Measurements from ENCODE around the gene C20orf96. TPM values are rescaled to one million over a fixed set of nuclear protein-coding genes. Genes with fewer than 3 reads are reported as not detected.

Gene C20orf96
- total and polyA plus RNA-seq, 4 donors = 0.70 to 2.6 (median 1.7) TPM

- Histone ChIP-seq H3K36me3 (ENCODE audit: control insufficient read depth in 4 of 4, insufficient read depth in 3 of 4, low read depth in 1 of 4, low read length in 3 of 4) (peaks cover 0 to 4% (median 0%) of the 10 kb centered on the region in 4 donors), H3K27me3 (ENCODE audit: control insufficient read depth in 4 of 4, insufficient read depth in 4 of 4, low read length in 3 of 4) (no peaks in the 10 kb centered on the region), H3K4me1 (ENCODE audit: control insufficient read depth in 4 of 4, insufficient read depth in 4 of 4, low read length in 3 of 4) (peaks cover 0 to 27% (median 21%) of the 10 kb centered on the region in 4 donors), H3K4me3 (ENCODE audit: low read depth in 1 of 3, low read length in 3 of 3) (no peak overlapping the region), H3K27ac (ENCODE audit: low read depth in 1 of 2, low read length in 2 of 2) (no peak overlapping the region), H3K9ac (ENCODE audit: low read depth in 1 of 2, low read length in 2 of 2) (no peak overlapping the region), H3K9me3 (ENCODE audit: control insufficient read depth in 4 of 4, low read length in 3 of 4) (no peaks in the 10 kb centered on the region)
- WGBS = 85% methylated on average over 13 of the region's 13 CpGs
- DNase-seq (ENCODE audit: low spot score) = no peak
- TF ChIP-seq HNF4A (conservative IDR thresholded peaks at IDR 0.05) (no peak), RAD21 (IDR thresholded peaks at IDR 0.05) (no peak), FOXA1 (IDR thresholded peaks at IDR 0.05) (no peak), SP1 (IDR thresholded peaks at IDR 0.05) (no peak), HNF4G (IDR thresholded peaks at IDR 0.05) (no peak), REST (IDR thresholded peaks at IDR 0.05) (no peak), NR2F2 (IDR thresholded peaks at IDR 0.05) (no peak)
Observed at GRCh38 chr20:301886-302848, 11.6 kb upstream of the C20orf96 start.

- H3K9ac ChIP-seq (ENCODE audit: low read depth in 1 of 2, low read length in 2 of 2) = no peak overlapping the region
- DNase-seq (ENCODE audit: low spot score) = no peak
Observed at GRCh38 chr20:300345-300990, 9.9 kb upstream of the C20orf96 start.

More at GRCh38 chr20:300345-300990, 9.9 kb upstream of the C20orf96 start:
- no peak overlapping the region for H3K4me3 ChIP-seq (ENCODE audit: low read depth in 1 of 3, low read length in 3 of 3)
- no peaks in the 10 kb centered on the region for H3K9me3 ChIP-seq (ENCODE audit: control insufficient read depth in 4 of 4, low read length in 3 of 4)
- peaks cover 0 to 4% (median 0%) of the 10 kb centered on the region in 4 donors for H3K36me3 ChIP-seq (ENCODE audit: control insufficient read depth in 4 of 4, insufficient read depth in 3 of 4, low read depth in 1 of 4, low read length in 3 of 4)
- peaks cover 0 to 35% (median 27%) of the 10 kb centered on the region in 4 donors for H3K4me1 ChIP-seq (ENCODE audit: control insufficient read depth in 4 of 4, insufficient read depth in 4 of 4, low read length in 3 of 4)
- peak overlapping the region in 1 of 2 donors; percentile 8 for H3K27ac ChIP-seq (ENCODE audit: low read depth in 1 of 2, low read length in 2 of 2)
- no peaks in the 10 kb centered on the region for H3K27me3 ChIP-seq (ENCODE audit: control insufficient read depth in 4 of 4, insufficient read depth in 4 of 4, low read length in 3 of 4)
- 63% methylated on average over 10 of the region's 10 CpGs for WGBS
- no peak for TF ChIP-seq TAF1 (conservative IDR thresholded peaks at IDR 0.05)
- TF ChIP-seq JUND (IDR thresholded peaks at IDR 0.05) = no peak
- no peak for TF ChIP-seq RXRA (IDR thresholded peaks at IDR 0.05)
- no peak for TF ChIP-seq ZBTB33 (IDR thresholded peaks at IDR 0.05)
- no peak for TF ChIP-seq GABPA (IDR thresholded peaks at IDR 0.05 in 1 of 2, conservative IDR thresholded peaks at IDR 0.05 in 1 of 2)
- TF ChIP-seq CTCF (IDR thresholded peaks at IDR 0.05; ENCODE audit: low read depth, low read length, missing input control) = no peak
- TF ChIP-seq FOXA2 (IDR thresholded peaks at IDR 0.05) = no peak
- TF ChIP-seq ATF3 (IDR thresholded peaks at IDR 0.05) = no peak
- no peak for TF ChIP-seq RAD21 (IDR thresholded peaks at IDR 0.05)
- TF ChIP-seq YY1 (IDR thresholded peaks at IDR 0.05) = no peak
